GM23338 (cell line): ENCODE measurements around the gene PAH.

Experiments used
- CREB1 ChIP-seq: fragments of 250-450 bp; sonication (Bioruptor Pico); IDR thresholded peaks from 2 replicates; pipeline ENCODE4 v1.5.0; 2020; ENCODE audit warnings: low read depth, mild to moderate bottlenecking, moderate library complexity
- EZH2 ChIP-seq: fragments of 200-600 bp; sonication (generic); IDR thresholded peaks from one replicate; pipeline ENCODE4 v1.8.0; 2017; ENCODE audit warnings: antibody characterized with exemption, mild to moderate bottlenecking, low read depth; ENCODE audit not compliant: unreplicated experiment
- EZH2phosphoT487 ChIP-seq: fragments of 200-600 bp; sonication (generic); IDR thresholded peaks from one replicate; pipeline ENCODE4 v1.8.1; 2018; ENCODE audit warnings: antibody characterized with exemption; ENCODE audit not compliant: unreplicated experiment
- JUNB ChIP-seq: IDR thresholded peaks from one replicate; pipeline ENCODE4 v1.6.1; 2016; ENCODE audit warnings: antibody characterized with exemption; ENCODE audit not compliant: unreplicated experiment
- POLR2AphosphoS5 ChIP-seq: IDR thresholded peaks from 2 replicates; pipeline ENCODE4 v1.6.1; 2016; ENCODE audit warnings: antibody characterized with exemption, low read depth
- STAT1 ChIP-seq: IDR thresholded peaks from one replicate; pipeline ENCODE4 v1.6.1; 2016; ENCODE audit warnings: antibody characterized with exemption; ENCODE audit not compliant: unreplicated experiment
- ZNF114 ChIP-seq: fragments of 250-450 bp; sonication (Bioruptor Pico); IDR thresholded peaks from 2 replicates; pipeline ENCODE4 v1.5.0; 2020; ENCODE audit warnings: mild to moderate bottlenecking, moderate library complexity
- TF ChIP-seq, protein P1 (sequence below), 2 experiments: fragments of 200-600 bp in 1 of 2; sonication (generic) in 1 of 2; conservative IDR thresholded peaks; 2 replicates each; pipeline versions ENCODE4 v1.5.1 to v1.6.1; 2016 to 2017; ENCODE audit warnings: antibody characterized with exemption in 2 of 2, low read depth in 2 of 2, mild to moderate bottlenecking in 2 of 2, moderate library complexity in 1 of 2
- TF ChIP-seq, protein P2 (sequence below): IDR thresholded peaks from one replicate; pipeline ENCODE4 v1.6.1; 2018; ENCODE audit warnings: antibody characterized with exemption; ENCODE audit not compliant: unreplicated experiment

DNA sequence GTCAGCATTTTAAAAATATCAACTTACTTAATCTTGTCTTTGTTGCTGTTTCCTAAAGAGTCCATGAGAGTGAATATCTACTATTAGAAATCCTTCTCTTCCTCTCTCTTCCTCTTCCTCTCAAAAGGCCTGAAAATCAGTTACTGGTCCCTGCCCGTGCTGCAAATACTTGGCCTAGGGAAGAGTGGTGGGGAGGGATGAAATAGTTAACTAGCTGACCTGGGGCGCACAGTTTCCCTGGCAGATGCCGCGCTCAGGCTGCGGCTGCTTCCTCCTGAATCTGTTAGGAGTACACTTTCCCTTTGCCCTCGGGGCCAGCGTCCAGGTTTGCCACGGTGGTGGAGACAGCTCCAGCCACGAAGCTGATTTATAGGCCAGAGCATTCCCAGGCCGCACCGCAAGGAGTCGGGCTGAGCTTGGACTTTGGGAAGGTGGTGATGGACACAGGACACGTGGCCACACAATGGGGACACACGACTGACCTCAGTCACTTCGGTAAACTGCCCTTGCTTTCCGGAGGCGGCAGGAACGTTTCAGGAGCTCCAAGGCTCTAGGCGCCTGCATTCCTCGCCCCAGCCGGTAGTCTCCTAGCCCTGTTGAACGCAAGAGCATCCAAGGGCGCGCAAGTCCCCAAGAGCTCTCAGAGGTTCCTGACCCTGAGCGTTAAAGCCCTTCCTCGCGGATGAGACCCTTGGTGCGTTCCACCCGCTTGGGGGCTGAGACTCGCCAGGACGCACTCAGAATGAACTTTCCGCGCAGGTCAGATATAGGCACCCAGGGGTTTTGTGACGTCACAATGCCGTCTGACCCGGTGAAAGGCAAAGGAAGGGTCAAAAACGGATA is 33.3 kb upstream of the PAH start:
- TF ChIP-seq, protein P1, sequence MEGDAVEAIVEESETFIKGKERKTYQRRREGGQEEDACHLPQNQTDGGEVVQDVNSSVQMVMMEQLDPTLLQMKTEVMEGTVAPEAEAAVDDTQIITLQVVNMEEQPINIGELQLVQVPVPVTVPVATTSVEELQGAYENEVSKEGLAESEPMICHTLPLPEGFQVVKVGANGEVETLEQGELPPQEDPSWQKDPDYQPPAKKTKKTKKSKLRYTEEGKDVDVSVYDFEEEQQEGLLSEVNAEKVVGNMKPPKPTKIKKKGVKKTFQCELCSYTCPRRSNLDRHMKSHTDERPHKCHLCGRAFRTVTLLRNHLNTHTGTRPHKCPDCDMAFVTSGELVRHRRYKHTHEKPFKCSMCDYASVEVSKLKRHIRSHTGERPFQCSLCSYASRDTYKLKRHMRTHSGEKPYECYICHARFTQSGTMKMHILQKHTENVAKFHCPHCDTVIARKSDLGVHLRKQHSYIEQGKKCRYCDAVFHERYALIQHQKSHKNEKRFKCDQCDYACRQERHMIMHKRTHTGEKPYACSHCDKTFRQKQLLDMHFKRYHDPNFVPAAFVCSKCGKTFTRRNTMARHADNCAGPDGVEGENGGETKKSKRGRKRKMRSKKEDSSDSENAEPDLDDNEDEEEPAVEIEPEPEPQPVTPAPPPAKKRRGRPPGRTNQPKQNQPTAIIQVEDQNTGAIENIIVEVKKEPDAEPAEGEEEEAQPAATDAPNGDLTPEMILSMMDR (conservative IDR thresholded peaks at IDR 0.05; ENCODE audit: low read depth in 2 of 2): peak; percentile 39 to 76
- TF ChIP-seq POLR2AphosphoS5: no peak
- TF ChIP-seq EZH2phosphoT487: no peak
- TF ChIP-seq ZNF114 (CRISPR knock-in tag): no peak
- TF ChIP-seq EZH2: peak; percentile 60
- TF ChIP-seq, protein P2, sequence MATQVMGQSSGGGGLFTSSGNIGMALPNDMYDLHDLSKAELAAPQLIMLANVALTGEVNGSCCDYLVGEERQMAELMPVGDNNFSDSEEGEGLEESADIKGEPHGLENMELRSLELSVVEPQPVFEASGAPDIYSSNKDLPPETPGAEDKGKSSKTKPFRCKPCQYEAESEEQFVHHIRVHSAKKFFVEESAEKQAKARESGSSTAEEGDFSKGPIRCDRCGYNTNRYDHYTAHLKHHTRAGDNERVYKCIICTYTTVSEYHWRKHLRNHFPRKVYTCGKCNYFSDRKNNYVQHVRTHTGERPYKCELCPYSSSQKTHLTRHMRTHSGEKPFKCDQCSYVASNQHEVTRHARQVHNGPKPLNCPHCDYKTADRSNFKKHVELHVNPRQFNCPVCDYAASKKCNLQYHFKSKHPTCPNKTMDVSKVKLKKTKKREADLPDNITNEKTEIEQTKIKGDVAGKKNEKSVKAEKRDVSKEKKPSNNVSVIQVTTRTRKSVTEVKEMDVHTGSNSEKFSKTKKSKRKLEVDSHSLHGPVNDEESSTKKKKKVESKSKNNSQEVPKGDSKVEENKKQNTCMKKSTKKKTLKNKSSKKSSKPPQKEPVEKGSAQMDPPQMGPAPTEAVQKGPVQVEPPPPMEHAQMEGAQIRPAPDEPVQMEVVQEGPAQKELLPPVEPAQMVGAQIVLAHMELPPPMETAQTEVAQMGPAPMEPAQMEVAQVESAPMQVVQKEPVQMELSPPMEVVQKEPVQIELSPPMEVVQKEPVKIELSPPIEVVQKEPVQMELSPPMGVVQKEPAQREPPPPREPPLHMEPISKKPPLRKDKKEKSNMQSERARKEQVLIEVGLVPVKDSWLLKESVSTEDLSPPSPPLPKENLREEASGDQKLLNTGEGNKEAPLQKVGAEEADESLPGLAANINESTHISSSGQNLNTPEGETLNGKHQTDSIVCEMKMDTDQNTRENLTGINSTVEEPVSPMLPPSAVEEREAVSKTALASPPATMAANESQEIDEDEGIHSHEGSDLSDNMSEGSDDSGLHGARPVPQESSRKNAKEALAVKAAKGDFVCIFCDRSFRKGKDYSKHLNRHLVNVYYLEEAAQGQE: no peak
- peak; percentile 94 for TF ChIP-seq CREB1 (CRISPR knock-in tag)
- no peak for TF ChIP-seq STAT1
- TF ChIP-seq JUNB: no peak
